ENCODE results near the gene CLBA1.
"Not testable (repeated sequence)": the region's sequence is repeated elsewhere in the genome, so short reads cannot be mapped to it uniquely, and the experiment has no call there.

CLBA1 gene

GRCh38 chr14:104948736-104949031 is 36.9 kb upstream of the CLBA1 start:
- no peak for TF ChIP-seq KLF10 (tag by site-specific recombination; IDR thresholded peaks at IDR 0.05)
- TF ChIP-seq PRDM10 (tag by site-specific recombination; IDR thresholded peaks at IDR 0.05): no peak
- no peak for TF ChIP-seq ZNF202 (tag by site-specific recombination; IDR thresholded peaks at IDR 0.05; ENCODE audit: borderline replicate concordance)
- TF ChIP-seq ZFP37 (tag by site-specific recombination; IDR thresholded peaks at IDR 0.05): no peak
- TF ChIP-seq TRIM28 (IDR thresholded peaks at IDR 0.05; ENCODE audit: borderline replicate concordance, low read length): no peak
- TF ChIP-seq ZNF221 (tag by site-specific recombination; IDR thresholded peaks at IDR 0.05; ENCODE audit: borderline replicate concordance): no peak
- TF ChIP-seq ZNF157 (tag by site-specific recombination; IDR thresholded peaks at IDR 0.05): no peak
- TF ChIP-seq ZNF561 (tag by site-specific recombination; IDR thresholded peaks at IDR 0.05; ENCODE audit: borderline replicate concordance): no peak
- TF ChIP-seq ZNF555 (tag by site-specific recombination; conservative IDR thresholded peaks at IDR 0.05): no peak
- no peak for TF ChIP-seq GFI1B (tag by site-specific recombination; IDR thresholded peaks at IDR 0.05)
- Histone ChIP-seq H3K4me1 (ENCODE audit: control insufficient read depth, insufficient read depth, low read length) (no peaks in the 10 kb centered on the region), H3K9me3 (ENCODE audit: control insufficient read depth, insufficient read depth, low read depth, low read length) (no peaks in the 10 kb centered on the region), H3K36me3 (ENCODE audit: control insufficient read depth in 2 of 2, insufficient read depth in 1 of 2, low read length in 2 of 2) (no peaks in the 10 kb centered on the region), H3K4me3 (ENCODE audit: low read depth, low read length) (no peak overlapping the region), H3K27ac (ENCODE audit: extremely low read depth, low read depth, low read length) (no peak overlapping the region)
- CTCF ChIA-PET: no interaction called here
- POLR2A ChIA-PET: no interaction called here

GRCh38 chr14:104949406-104949955 is 36.1 kb upstream of the CLBA1 start:
- CTCF ChIA-PET; H3K27ac ChIP-seq (ENCODE audit: extremely low read depth, low read depth, low read length); H3K4me3 ChIP-seq (ENCODE audit: low read depth, low read length); POLR2A ChIA-PET; H3K4me1 ChIP-seq (ENCODE audit: control insufficient read depth, insufficient read depth, low read length); H3K36me3 ChIP-seq (ENCODE audit: control insufficient read depth in 2 of 2, insufficient read depth in 1 of 2, low read length in 2 of 2); H3K9me3 ChIP-seq (ENCODE audit: control insufficient read depth, insufficient read depth, low read depth, low read length): not testable (repeated sequence)

GRCh38 chr14:104950021-104950420 is 35.6 kb upstream of the CLBA1 start:
- POLR2A ChIA-PET: no interaction called here
- Histone ChIP-seq H3K9me3 (ENCODE audit: control insufficient read depth, insufficient read depth, low read depth, low read length) (no peaks in the 10 kb centered on the region), H3K27ac (ENCODE audit: extremely low read depth, low read depth, low read length) (no peak overlapping the region), H3K36me3 (ENCODE audit: control insufficient read depth in 2 of 2, insufficient read depth in 1 of 2, low read length in 2 of 2) (no peaks in the 10 kb centered on the region), H3K4me3 (ENCODE audit: low read depth, low read length) (no peak overlapping the region), H3K4me1 (ENCODE audit: control insufficient read depth, insufficient read depth, low read length) (no peaks in the 10 kb centered on the region)
- CTCF ChIA-PET: no interaction called here
- TF ChIP-seq ZNF76 (tag by site-specific recombination; IDR thresholded peaks at IDR 0.05; ENCODE audit: borderline replicate concordance, low read depth): no peak
- TF ChIP-seq ZBTB49 (tag by site-specific recombination; IDR thresholded peaks at IDR 0.05; ENCODE audit: low read depth): no peak
- no peak for TF ChIP-seq ZNF791 (tag by site-specific recombination; IDR thresholded peaks at IDR 0.05)
- no peak for TF ChIP-seq ZNF138 (tag by site-specific recombination; IDR thresholded peaks at IDR 0.05; ENCODE audit: borderline replicate concordance)
- no peak for TF ChIP-seq ZNF48 (tag by site-specific recombination; IDR thresholded peaks at IDR 0.05)

GRCh38 chr14:104950701-104951100 is 34.9 kb upstream of the CLBA1 start:
- H3K27ac ChIP-seq (ENCODE audit: extremely low read depth, low read depth, low read length); H3K4me3 ChIP-seq (ENCODE audit: low read depth, low read length); CTCF ChIA-PET; H3K4me1 ChIP-seq (ENCODE audit: control insufficient read depth, insufficient read depth, low read length); H3K9me3 ChIP-seq (ENCODE audit: control insufficient read depth, insufficient read depth, low read depth, low read length); POLR2A ChIA-PET; H3K36me3 ChIP-seq (ENCODE audit: control insufficient read depth in 2 of 2, insufficient read depth in 1 of 2, low read length in 2 of 2): not testable (repeated sequence)

- POLR2A ChIA-PET; H3K36me3 ChIP-seq (ENCODE audit: control insufficient read depth in 2 of 2, insufficient read depth in 1 of 2, low read length in 2 of 2); H3K9me3 ChIP-seq (ENCODE audit: control insufficient read depth, insufficient read depth, low read depth, low read length); H3K4me3 ChIP-seq (ENCODE audit: low read depth, low read length); H3K4me1 ChIP-seq (ENCODE audit: control insufficient read depth, insufficient read depth, low read length); H3K27ac ChIP-seq (ENCODE audit: extremely low read depth, low read depth, low read length): not testable (repeated sequence)
- CTCF ChIA-PET: interaction anchor here (0.6 kb wide), 1 partner anchor 69 kb away, joined by 3 read pairs; the partner anchor contains the start of gene CDCA4
Measured at GRCh38 chr14:104951863-104952657, 33.5 kb upstream of the CLBA1 start.
